HUDEP-2 (cell line): ENCODE results near the gene UNC5B.
A peak's percentile ranks its signal among the peaks of the same experiment; 100 is the strongest.

Experiments used
- DNase-seq, 76 experiments: peaks; one replicate each; lab custom pipeline; 2025; ENCODE audit not compliant: unreplicated experiment in 76 of 76; lab: John Stamatoyannopoulos, UW

Gene UNC5B

DNA sequence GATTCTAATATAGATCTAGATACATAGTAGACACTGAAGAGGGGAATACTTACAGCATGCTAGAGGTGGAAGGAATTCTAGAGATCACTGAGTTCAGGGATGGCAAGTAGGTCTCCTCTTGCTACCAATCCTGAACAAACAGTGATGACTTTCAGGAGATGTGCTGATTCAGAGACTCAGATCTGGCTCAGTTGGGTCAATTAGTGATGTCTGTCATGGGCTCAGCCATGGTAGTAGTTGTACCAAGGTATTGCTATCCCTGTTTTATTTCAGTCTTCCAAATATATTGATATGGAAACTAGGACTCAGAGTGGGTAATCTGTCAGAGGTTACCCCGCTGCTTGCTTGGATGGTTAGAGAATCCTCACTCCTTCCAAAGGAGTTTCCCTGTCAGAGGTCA, 38.5 kb downstream of the UNC5B start:
- DNase-seq, result no peak

DNA sequence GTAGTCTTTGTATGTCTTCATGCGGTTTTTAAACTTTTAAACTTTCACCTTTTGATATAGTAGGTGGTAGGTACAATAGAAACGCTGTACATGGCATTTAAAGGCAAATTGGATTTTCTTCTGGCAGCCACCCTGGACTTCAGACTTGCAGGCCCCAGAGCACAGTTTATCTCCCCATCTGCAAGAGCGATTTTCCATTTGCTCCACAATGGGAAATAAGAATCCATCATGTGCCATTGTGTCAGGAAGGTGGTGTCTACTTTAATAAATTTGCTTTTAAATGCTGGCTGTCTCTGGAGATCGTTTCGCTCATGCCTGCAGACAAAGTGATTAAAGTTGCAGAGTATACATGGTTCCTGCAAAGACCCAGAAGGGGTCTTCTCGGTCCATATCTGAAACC, 38.9 kb downstream of the UNC5B start:
- DNase-seq, result no peak

GRCh38 chr10:71252220-71252619, 39.9 kb downstream of the UNC5B start:
- no peak for DNase-seq

GRCh38 chr10:71253981-71254818, 41.8 kb downstream of the UNC5B start:
- no peak for DNase-seq

DNA sequence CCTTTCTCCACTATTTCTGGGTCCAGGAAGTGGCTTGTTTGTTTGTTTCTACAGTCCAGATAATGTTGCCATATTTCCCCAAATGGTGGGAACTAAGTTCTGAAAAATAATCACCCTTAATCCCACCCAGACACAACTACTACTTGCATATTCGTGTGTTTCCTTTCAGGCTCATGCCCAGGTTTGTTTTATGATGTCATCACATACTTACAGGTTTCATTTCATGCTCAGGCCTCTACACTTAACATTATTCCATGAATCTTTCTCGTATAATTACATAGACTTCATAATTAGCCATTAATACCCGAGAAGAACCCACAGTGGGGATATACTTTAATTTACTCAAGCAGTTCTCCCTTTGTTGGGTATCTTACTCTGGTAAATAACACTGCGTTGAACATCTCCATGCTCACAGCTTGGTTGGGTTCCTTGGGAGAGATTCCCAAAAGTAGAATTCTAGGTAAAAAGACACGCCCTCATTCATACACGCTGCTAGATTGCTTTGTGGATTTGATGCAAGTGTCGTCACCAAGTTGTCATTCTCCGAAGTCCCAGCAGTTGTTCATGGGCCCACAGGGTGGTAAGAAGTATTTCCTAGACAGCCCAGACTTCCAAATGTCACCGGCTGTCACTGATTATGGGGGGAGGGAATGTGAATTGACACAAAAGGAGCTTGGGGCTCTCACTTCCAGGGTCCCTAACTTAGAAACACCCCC, 42.6 kb downstream of the UNC5B start:
- DNase-seq, result no peak

- no peak for DNase-seq
Observed at GRCh38 chr10:71255550-71255807, 43.1 kb downstream of the UNC5B start.

- peak in 3 of 76 experiments; percentile 11 to 31 (median 27) for DNase-seq
Observed at GRCh38 chr10:71255808-71256660, 43.7 kb downstream of the UNC5B start.

- no peak for DNase-seq
Observed at GRCh38 chr10:71256661-71257318, 44.4 kb downstream of the UNC5B start.

GRCh38 chr10:71257319-71257997, 45.1 kb downstream of the UNC5B start:
- no peak for DNase-seq

DNA sequence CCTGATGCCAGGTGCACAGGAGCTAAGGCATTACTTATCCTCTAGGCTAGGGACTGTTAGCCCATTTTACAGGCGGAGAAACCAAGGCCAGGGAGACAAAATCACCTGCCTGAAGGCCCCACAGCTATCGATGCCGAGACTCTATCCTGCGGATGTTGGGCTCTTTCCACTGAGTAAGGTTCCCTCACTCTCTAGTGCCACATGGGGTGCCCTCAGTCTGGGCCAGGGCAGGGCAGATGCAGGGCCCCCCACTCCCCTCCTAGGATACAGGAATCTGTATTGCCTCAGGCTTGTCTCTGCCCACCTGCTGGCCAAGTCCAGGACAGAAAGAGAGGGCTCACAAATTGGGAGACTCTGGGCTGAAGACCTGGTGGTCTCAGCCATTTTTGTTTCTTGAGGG, 45.7 kb downstream of the UNC5B start:
- no peak for DNase-seq

DNA sequence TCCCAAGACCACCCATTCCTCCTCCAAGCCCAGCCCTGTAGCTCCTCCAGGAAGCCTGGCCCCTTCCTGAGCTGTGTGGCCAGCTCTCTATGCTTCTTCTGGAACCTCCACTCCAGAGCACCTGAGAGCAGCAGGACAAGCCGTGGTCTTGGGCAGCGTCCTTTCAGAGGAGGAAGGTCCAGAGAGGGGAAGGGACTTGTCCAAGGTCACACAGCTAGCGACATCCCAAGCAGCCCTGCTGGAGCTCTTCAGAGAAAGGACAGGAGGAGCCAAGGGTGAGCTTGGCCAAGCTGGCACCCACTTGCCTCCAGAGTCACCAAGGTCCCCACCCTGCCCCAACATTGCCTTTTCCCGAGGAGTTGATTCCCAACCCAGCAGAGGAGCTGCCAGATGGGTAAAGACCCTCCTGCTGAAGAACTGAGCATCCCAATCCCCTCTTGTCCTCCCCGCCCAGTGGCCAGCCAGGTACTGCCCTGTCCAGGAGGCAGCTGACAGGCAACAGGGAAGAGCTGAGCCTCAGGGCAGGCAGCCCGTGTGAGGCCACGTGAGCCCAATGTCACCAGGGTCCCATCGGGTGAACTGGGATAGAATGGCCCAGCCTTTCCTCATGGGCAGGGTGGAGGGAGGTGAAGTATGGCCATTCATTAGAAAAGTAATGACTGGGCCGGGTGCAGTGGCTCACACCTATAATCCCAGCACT, 46.2 kb downstream of the UNC5B start:
- no peak for DNase-seq

GRCh38 chr10:71259282-71259681, 46.9 kb downstream of the UNC5B start:
- DNase-seq, result no peak

GRCh38 chr10:71259815-71260501, 47.6 kb downstream of the UNC5B start:
- no peak for DNase-seq

DNA sequence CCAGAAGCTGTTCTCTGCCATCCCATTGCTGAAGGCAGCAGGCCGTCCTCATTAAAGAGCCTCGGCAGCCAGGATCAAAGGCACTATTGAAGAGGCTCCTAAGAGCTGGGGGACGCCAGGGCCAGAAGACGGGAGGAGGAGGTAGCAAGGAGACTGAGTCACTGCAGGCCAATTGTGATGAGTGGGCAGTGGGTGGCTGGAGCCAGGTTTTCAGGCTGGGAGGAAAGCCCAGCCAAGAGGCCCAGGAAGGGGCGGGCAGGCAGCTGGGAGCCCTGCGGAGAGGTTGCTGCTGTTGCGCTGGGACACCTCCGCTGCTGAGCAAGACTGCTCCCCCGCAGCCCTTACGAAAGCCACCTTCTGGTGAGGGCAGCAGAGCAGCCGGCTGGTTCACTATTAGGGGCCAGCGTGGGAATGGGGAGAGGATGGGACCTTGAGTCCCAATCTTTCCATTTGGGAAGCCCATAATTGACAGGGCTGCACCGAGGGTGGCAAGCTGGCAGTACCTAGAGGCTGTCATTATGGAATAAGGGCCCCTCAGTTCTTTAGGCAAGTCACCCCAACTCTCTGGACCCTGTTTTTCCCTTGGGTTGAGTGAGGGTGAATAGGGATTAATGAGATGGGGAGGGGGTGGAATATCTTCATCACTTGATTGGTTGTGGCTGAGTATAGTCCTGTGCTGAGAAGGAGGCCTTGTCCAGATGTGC, 48.4 kb downstream of the UNC5B start:
- no peak for DNase-seq

GRCh38 chr10:71262027-71262426, 49.7 kb downstream of the UNC5B start:
- DNase-seq, result no peak

DNA sequence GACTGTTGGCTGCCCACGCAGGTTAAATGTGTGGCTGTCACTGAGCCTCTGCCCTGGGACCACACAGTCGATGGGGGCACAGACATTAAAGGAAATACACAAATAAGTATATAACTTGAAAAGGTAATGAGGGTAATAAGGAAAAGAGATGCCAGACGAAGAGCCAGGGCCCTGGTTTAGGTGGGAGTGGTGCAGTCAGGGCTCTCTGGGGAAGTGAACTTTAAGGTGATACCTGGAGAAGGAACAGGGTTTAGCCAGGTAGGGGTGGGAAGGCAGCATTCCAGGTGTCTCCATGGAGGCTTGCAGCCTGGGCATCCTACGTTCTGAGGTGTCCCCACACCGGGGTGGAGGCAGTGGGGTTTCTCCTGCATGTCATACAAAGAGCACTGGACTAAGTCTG, 50.4 kb downstream of the UNC5B start:
- DNase-seq, result no peak

DNA sequence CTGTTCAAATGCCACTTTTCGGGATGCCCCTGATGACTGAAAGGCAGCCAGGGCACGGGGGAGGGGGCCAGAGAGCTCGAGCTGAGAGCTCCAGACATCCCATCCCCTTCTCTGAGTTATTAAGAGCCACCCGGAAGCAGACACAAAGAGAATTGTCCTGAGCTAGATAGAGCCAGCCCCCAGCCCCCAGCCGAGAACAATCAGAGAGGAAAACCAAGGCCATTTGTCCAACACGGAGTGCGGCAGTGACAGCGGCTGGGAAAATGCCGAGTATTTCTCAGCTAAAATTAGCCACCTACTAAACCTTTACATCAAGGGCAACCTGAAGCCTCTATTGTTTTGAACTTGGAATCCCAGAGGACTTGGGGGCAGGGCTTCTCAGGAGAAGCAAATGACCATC, 51.0 kb downstream of the UNC5B start:
- no peak for DNase-seq

- DNase-seq, result no peak
Observed at GRCh38 chr10:71264345-71265200, 52.2 kb downstream of the UNC5B start.
